ENCODE measurements around the gene FAM174B. TPM values are rescaled to one million over a fixed set of nuclear protein-coding genes. Genes with fewer than 3 reads are reported as not detected.

FAM174B gene
- total RNA-seq, 2 donors from 2014 or later = 32.0 to 183 TPM

- Histone ChIP-seq H3K4me3 (no peak overlapping the region), H3K27me3 (replicated peaks; ENCODE audit: insufficient read depth) (no peaks in the 10 kb centered on the region), H3K27ac (no peak overlapping the region), H3K9me3 (no peaks in the 10 kb centered on the region), H3K36me3 (no peaks in the 10 kb centered on the region), H3K4me1 (replicated peaks) (peaks cover 7% of the 10 kb centered on the region)
- intact Hi-C loops (cut with DNase I) = loop anchor here (10.0 kb wide), 1 partner anchor 52 kb away; no protein-coding TSS in a partner anchor
- DNase-seq (ENCODE audit: low spot score) = no peak
- WGBS = 93% methylated on average over 4 of the region's 4 CpGs
- TF ChIP-seq POLR2A (IDR thresholded peaks at IDR 0.05) (no peak), POLR2AphosphoS5 (IDR thresholded peaks at IDR 0.05) (no peak), CTCF (IDR thresholded peaks at IDR 0.05) (no peak)
These were observed 7.2 kb upstream of the FAM174B start for GRCh38 chr15:92662762-92663161.

GRCh38 chr15:92661956-92662355 lies 6.4 kb upstream of the FAM174B start:
- intact Hi-C loops (cut with DNase I) = loop anchor here (10.0 kb wide), 1 partner anchor 53 kb away; no protein-coding TSS in a partner anchor
- Histone ChIP-seq H3K27me3 (replicated peaks; ENCODE audit: insufficient read depth) (no peaks in the 10 kb centered on the region), H3K36me3 (no peaks in the 10 kb centered on the region), H3K9me3 (no peaks in the 10 kb centered on the region), H3K4me3 (no peak overlapping the region), H3K4me1 (replicated peaks) (no peaks in the 10 kb centered on the region), H3K27ac (no peak overlapping the region)
- DNase-seq (ENCODE audit: low spot score) = no peak
- TF ChIP-seq POLR2AphosphoS5 (IDR thresholded peaks at IDR 0.05) (no peak), POLR2A (IDR thresholded peaks at IDR 0.05) (no peak), CTCF (IDR thresholded peaks at IDR 0.05) (no peak)

- intact Hi-C loops (cut with DNase I) = loop anchor here (10.0 kb wide), 1 partner anchor 54 kb away; no protein-coding TSS in a partner anchor
- Histone ChIP-seq H3K4me3 (no peak overlapping the region), H3K36me3 (no peaks in the 10 kb centered on the region), H3K9me3 (no peaks in the 10 kb centered on the region), H3K27ac (no peak overlapping the region), H3K27me3 (replicated peaks; ENCODE audit: insufficient read depth) (no peaks in the 10 kb centered on the region), H3K4me1 (replicated peaks) (no peaks in the 10 kb centered on the region)
- no peak for DNase-seq (ENCODE audit: low spot score)
- 92% methylated on average over 11 of the region's 11 CpGs for WGBS
- TF ChIP-seq CTCF (IDR thresholded peaks at IDR 0.05) (no peak), POLR2AphosphoS5 (IDR thresholded peaks at IDR 0.05) (no peak), POLR2A (IDR thresholded peaks at IDR 0.05) (no peak)
These were observed 5.5 kb upstream of the FAM174B start for GRCh38 chr15:92661069-92661468.

GRCh38 chr15:92657486-92657885 lies 1.9 kb upstream of the FAM174B start:
- intact Hi-C loops (cut with DNase I) = no loop called here

More at GRCh38 chr15:92657486-92657885, 1.9 kb upstream of the FAM174B start:
- peaks cover 6% of the 10 kb centered on the region for H3K4me1 ChIP-seq (replicated peaks)
- H3K9me3 ChIP-seq = no peaks in the 10 kb centered on the region
- 98% methylated on average over 5 of the region's 5 CpGs for WGBS
- DNase-seq (ENCODE audit: low spot score) = no peak
- TF ChIP-seq POLR2A (IDR thresholded peaks at IDR 0.05) (no peak), POLR2AphosphoS5 (IDR thresholded peaks at IDR 0.05) (no peak), CTCF (IDR thresholded peaks at IDR 0.05) (no peak)
- H3K27me3 ChIP-seq (replicated peaks; ENCODE audit: insufficient read depth) = no peaks in the 10 kb centered on the region
- H3K27ac ChIP-seq = no peak overlapping the region
- H3K4me3 ChIP-seq = no peak overlapping the region
- H3K36me3 ChIP-seq = no peaks in the 10 kb centered on the region

All from prostate gland (tissue), 2 donors.